RWPE2 (cell line): ENCODE measurements around the gene TOM1L1.

ENCODE experiments used
- ATAC-seq: fragments of 200-7000 bp; cut with Tn5 transposase; 3 replicates; pipeline ENCODE4 v1.9.1; 2021; ENCODE audit warnings: low read depth
- DNase-seq: peaks from one replicate; pipeline ENCODE4 v3.0.0-alpha.2; 2020; ENCODE audit warnings: low spot score
- H3K27ac ChIP-seq: fragments of 450-650 bp; 2 replicates; pipeline ENCODE4 v1.5.1; 2017; ENCODE audit warnings: mild to moderate bottlenecking; ENCODE audit not compliant: poor library complexity, severe bottlenecking
- H3K27me3 ChIP-seq: fragments of 250-450 bp; sonication (Bioruptor Pico); 2 replicates; pipeline ENCODE4 v1.5.1; 2021; ENCODE audit warnings: mild to moderate bottlenecking, moderate library complexity; ENCODE audit not compliant: insufficient read depth, poor library complexity, severe bottlenecking
- H3K36me3 ChIP-seq: fragments of 250-450 bp; sonication (Bioruptor Pico); 2 replicates; pipeline ENCODE4 v1.5.1; 2020; ENCODE audit warnings: low read depth, mild to moderate bottlenecking, moderate library complexity
- H3K4me1 ChIP-seq: fragments of 250-450 bp; sonication (Bioruptor Pico); 2 replicates; pipeline ENCODE4 v1.5.1; 2021; ENCODE audit warnings: mild to moderate bottlenecking, moderate library complexity; ENCODE audit not compliant: insufficient read depth, poor library complexity, severe bottlenecking
- H3K4me3 ChIP-seq: fragments of 250-450 bp; sonication (Bioruptor Pico); 2 replicates; pipeline ENCODE4 v1.5.1; 2021; ENCODE audit warnings: mild to moderate bottlenecking, moderate library complexity; ENCODE audit not compliant: severe bottlenecking
- H3K9me3 ChIP-seq: fragments of 250-450 bp; sonication (Bioruptor Pico); 2 replicates; pipeline ENCODE4 v1.5.1; 2021; ENCODE audit warnings: mild to moderate bottlenecking, moderate library complexity; ENCODE audit not compliant: severe bottlenecking
- TF ChIP-seq, protein P1 (sequence below): fragments of 450-650 bp; IDR thresholded peaks from one replicate; pipeline ENCODE4 v1.5.1; 2017; ENCODE audit warnings: mild to moderate bottlenecking, moderate library complexity; ENCODE audit not compliant: poor library complexity, severe bottlenecking

The TOM1L1 gene

DNA sequence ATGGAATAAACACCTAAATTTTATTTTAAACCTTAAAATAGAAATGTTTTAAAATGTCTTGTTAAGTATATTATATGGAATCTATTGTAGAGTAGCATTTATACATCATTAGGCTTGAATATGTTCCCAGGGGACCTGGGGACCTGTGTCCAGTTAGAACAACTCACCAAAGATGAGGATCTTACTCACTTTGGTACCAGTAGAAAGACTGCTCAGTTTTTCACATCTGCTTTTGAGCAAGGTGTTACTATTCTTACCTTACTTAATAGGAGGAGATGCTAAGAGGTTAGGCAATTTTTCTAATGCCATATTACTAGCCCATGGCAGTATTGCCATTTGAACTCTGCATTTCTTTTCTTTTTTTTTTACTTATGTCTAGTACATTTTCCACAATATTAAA lies 82.6 kb downstream of the TOM1L1 start:
- Histone ChIP-seq H3K36me3 (peaks cover 5% of the 10 kb centered on the region; the same call in 1 of the 2 replicates), H3K4me1 (no peaks in the 10 kb centered on the region), H3K4me3 (no peak overlapping the region), H3K9me3 (peaks cover 8% of the 10 kb centered on the region), H3K27me3 (no peaks in the 10 kb centered on the region), H3K27ac (no peak overlapping the region)
- TF ChIP-seq, protein P1, sequence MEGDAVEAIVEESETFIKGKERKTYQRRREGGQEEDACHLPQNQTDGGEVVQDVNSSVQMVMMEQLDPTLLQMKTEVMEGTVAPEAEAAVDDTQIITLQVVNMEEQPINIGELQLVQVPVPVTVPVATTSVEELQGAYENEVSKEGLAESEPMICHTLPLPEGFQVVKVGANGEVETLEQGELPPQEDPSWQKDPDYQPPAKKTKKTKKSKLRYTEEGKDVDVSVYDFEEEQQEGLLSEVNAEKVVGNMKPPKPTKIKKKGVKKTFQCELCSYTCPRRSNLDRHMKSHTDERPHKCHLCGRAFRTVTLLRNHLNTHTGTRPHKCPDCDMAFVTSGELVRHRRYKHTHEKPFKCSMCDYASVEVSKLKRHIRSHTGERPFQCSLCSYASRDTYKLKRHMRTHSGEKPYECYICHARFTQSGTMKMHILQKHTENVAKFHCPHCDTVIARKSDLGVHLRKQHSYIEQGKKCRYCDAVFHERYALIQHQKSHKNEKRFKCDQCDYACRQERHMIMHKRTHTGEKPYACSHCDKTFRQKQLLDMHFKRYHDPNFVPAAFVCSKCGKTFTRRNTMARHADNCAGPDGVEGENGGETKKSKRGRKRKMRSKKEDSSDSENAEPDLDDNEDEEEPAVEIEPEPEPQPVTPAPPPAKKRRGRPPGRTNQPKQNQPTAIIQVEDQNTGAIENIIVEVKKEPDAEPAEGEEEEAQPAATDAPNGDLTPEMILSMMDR, result no peak
- no peak for DNase-seq
- ATAC-seq, result no peak

- no peak for ATAC-seq
Observed at GRCh38 chr17:54985476-54985875, 84.8 kb downstream of the TOM1L1 start.

GRCh38 chr17:54990118-54990517 lies 89.5 kb downstream of the TOM1L1 start:
- Histone ChIP-seq H3K36me3 (peaks cover 14% of the 10 kb centered on the region; the same call in 1 of the 2 replicates), H3K27me3 (no peaks in the 10 kb centered on the region), H3K27ac (no peak overlapping the region), H3K4me3 (no peak overlapping the region), H3K4me1 (no peaks in the 10 kb centered on the region), H3K9me3 (no peaks in the 10 kb centered on the region)
- DNase-seq (no peak), ATAC-seq (no peak)
- TF ChIP-seq, protein P1, result no peak

More at GRCh38 chr17:54985476-54985875, 84.8 kb downstream of the TOM1L1 start:
- TF ChIP-seq, protein P1, result no peak
- H3K4me3 ChIP-seq, result no peak overlapping the region
- no peaks in the 10 kb centered on the region for H3K27me3 ChIP-seq
- peaks cover 5% of the 10 kb centered on the region; the same call in 1 of the 2 replicates for H3K36me3 ChIP-seq
- no peak overlapping the region for H3K27ac ChIP-seq
- no peak for DNase-seq
- no peaks in the 10 kb centered on the region for H3K4me1 ChIP-seq
- H3K9me3 ChIP-seq, result peaks cover under 1% of the 10 kb centered on the region

GRCh38 chr17:54991567-54991966 lies 90.9 kb downstream of the TOM1L1 start:
- Histone ChIP-seq H3K9me3 (no peaks in the 10 kb centered on the region), H3K4me1 (no peaks in the 10 kb centered on the region), H3K36me3 (peaks cover 9% of the 10 kb centered on the region; the same call in 1 of the 2 replicates), H3K27ac (no peak overlapping the region), H3K27me3 (no peaks in the 10 kb centered on the region), H3K4me3 (no peak overlapping the region)
- TF ChIP-seq, protein P1, result no peak
- DNase-seq (no peak), ATAC-seq (no peak)

- no peak for DNase-seq
- ATAC-seq, result peak; percentile 67
- TF ChIP-seq, protein P1, result peak; percentile 86
- Histone ChIP-seq H3K4me1 (no peaks in the 10 kb centered on the region), H3K27ac (no peak overlapping the region), H3K36me3 (peaks cover 9% of the 10 kb centered on the region; the same call in 1 of the 2 replicates), H3K27me3 (no peaks in the 10 kb centered on the region), H3K9me3 (no peaks in the 10 kb centered on the region), H3K4me3 (no peak overlapping the region)
Observed at GRCh38 chr17:54992797-54993639, 92.4 kb downstream of the TOM1L1 start.
